DOHH2 (cell line): ENCODE measurements around the gene RIPOR2.

Source experiments
- CTCF ChIP-seq: fragments of 200-600 bp; sonication (generic); IDR thresholded peaks from one replicate; pipeline ENCODE4 v1.5.1; 2014; ENCODE audit warnings: antibody characterized with exemption, mild to moderate bottlenecking, low read depth, low read length; ENCODE audit not compliant: poor library complexity, severe bottlenecking
- EZH2phosphoT487 ChIP-seq: fragments of 200-600 bp; sonication (generic); IDR thresholded peaks from 2 replicates; pipeline ENCODE4 v1.6.1; 2017; ENCODE audit warnings: borderline replicate concordance, mild to moderate bottlenecking, antibody characterized with exemption, low read length, moderate library complexity, mixed read lengths

- TF ChIP-seq CTCF (no peak), EZH2phosphoT487 (no peak)
Measured at GRCh38 chr6:24960991-24961475, 25.3 kb upstream of the RIPOR2 start.
